Muscle of back (tissue), 11 donors: ENCODE measurements around the gene TRIM17. TPM values are rescaled to one million over a fixed set of nuclear protein-coding genes. Genes with fewer than 3 reads are reported as not detected.

Experiments used
- DNase-seq, 3 donors: peaks; one replicate each; pipeline versions ENCODE4 v3.0.0 to v3.0.0-alpha.2; 2013
- polyA plus RNA-seq, 10 donors: library from polyadenylated mRNA; unstranded; fragments of 120-200 nt; gene quantifications; one replicate each; pipeline ENCODE4 v1.2.1, GENCODE V29; 2013; ENCODE audit not compliant: insufficient read length in 10 of 10

Gene TRIM17
- polyA plus RNA-seq, 10 donors = 0.41 to 1.1 (median 0.63) TPM

DNA sequence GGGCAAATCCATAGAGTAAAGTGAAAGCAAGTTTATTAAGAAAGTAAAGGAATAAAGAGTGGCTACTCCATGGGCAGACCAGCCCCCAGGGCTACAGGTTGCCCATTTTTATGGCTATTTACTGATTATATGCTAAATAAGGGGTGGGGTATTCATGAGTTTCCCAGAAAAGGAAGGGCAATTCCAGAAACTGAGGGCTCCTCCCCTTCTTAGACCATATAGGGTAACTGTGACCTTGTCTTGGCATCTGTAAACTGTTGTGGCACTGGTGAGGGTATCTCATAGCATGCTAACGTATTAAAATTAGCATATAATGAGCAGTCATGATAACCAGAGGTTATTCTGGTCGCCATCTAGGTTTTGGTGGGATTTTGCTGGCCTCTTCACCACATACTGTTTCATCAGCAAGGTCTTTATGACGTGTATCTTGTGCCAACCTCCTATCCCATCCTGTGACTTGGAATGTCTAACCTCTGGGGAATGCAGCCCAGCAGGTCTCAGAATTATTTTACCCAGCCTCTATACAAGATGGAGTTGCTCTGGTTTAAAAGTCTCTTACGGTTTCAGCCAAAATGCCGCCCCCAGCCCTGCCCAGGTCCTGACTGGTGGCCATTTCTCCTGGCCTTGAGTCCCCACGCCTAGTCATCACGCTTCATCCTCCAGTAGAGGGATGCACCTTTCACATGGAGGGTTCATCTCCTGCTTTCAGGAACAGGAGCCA, 982 bp upstream of the TRIM17 start:
- no peak for DNase-seq

DNA sequence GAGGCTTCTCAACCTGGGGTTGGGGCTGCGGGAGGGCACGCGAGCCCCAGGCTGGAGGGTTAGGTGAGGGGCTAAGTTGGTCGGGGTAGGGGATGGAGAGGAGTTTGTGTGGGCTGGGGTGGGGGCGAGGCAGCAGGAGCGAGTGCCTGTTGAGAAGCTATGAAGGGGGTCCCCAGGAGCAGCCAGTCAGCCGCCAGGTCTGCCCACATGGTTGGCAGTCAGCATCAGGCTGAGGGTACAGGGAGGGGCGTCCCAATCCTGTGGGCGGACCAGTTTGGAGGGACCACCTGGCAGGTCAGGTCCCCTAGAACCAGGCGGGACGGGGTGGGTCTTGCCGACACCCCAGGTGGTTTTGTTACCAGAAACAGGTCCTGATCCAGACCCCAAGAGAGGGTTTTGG, 400 bp upstream of the TRIM17 start:
- DNase-seq = no peak

DNA sequence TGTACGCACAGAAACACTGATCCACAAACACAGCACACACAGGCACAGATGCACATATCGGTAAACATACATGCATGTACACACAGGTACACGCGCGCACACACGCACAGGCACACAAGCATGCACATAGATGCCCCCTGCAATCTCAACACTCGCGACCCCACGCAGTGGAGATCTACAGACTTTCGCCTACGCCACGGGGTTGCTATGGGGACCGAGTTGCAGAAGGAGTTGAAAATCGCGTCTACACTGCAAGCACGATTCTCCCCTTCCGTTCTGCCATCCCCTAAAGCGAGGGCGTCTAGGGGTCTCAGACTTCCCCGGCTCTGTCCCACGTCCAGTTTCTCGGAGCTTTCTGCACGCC, 826 bp downstream of the TRIM17 start:
- DNase-seq = peak in 1 of 3 donors; percentile 49

DNA sequence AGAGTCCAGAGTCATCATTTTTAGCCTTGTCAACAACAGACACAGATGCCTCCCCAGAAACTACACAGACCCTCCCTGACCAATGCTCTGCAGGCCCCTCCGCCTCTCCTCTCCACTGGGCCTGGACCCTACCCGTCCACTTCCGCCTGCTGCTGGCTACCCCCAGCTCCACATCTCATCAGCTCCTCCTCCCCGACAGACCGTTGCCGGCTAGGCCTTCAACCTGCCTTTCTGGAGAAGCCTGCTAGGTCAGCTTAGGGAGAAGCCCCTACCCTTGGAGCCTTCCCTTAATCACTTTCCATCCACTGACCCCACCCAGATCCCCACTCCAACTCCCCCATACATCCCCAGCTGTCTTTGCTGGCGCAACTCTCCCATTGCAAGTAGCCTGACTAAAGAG, 1.4 kb downstream of the TRIM17 start:
- peak in 1 of 3 donors; percentile 57 for DNase-seq

DNA sequence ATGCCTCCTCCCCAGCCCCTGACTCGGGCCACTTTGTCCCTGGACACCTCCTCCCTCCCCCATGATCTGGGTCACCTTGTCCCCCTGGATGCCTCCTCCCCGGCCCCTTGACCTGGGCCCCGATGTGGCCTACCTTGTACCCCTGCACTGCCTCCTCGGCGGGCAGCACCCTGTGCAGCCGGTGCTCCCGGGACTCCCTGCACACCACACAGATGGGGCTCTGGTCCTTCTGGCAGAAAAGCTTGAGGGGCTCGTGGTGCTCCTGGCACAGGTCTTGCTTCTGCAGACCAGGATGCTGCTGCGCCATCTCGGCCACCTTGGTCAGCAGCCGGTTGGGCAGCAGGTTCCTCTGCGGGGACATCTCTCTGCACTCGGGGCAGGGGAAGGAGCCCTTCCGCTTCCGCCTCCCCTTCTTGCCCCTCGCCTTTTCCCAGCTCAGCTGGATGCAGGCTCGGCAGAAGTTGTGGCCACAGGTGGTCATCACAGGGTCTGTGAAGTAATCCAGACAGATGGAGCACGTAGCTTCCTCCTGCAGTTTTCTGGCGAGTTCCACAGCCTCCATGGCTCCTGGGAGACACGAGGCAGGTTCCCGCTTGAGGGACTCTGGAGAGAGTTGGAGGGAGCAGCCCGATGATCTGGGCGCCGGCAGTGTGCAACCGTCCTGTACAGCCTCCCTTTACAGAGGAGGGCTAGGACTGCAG, 2.0 kb downstream of the TRIM17 start:
- peak in 1 of 3 donors; percentile 20 for DNase-seq

DNA sequence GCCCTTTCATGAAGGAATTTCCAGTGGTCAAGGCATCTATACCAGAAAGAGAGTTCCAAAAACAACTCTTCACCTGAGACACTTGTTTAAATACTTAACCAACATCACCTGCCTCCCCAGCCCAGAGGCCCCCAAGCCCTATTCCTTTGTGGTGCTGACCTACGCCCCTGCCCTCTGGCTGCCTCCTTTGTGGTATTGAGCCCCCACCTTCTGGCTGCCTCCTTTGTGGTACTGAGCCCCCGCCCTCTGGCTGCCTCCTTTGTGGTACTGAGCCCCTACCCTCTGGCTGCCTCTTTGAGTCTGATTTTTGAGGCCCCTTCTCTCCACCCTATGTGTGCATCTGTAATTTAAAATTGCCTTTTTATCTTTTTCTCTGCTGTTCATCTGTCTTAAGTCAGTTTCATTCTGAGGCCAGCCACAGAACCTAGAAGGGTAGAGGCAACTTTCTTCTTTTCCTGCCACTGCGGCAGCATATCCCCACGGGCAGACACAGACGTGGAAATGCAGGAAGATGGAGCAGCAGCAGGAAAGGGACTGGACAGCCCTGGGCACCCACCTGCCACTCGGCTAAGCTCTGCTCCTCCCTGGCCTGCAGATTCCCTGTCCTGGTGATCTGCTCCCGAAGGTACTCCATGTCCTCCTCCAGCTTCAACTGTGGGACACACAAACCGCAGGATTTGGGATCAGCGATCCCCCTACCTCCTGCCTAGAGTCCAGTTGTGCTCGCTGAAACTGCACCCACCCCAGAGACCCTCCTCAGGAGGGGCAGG, 3.2 kb downstream of the TRIM17 start:
- DNase-seq = no peak

DNA sequence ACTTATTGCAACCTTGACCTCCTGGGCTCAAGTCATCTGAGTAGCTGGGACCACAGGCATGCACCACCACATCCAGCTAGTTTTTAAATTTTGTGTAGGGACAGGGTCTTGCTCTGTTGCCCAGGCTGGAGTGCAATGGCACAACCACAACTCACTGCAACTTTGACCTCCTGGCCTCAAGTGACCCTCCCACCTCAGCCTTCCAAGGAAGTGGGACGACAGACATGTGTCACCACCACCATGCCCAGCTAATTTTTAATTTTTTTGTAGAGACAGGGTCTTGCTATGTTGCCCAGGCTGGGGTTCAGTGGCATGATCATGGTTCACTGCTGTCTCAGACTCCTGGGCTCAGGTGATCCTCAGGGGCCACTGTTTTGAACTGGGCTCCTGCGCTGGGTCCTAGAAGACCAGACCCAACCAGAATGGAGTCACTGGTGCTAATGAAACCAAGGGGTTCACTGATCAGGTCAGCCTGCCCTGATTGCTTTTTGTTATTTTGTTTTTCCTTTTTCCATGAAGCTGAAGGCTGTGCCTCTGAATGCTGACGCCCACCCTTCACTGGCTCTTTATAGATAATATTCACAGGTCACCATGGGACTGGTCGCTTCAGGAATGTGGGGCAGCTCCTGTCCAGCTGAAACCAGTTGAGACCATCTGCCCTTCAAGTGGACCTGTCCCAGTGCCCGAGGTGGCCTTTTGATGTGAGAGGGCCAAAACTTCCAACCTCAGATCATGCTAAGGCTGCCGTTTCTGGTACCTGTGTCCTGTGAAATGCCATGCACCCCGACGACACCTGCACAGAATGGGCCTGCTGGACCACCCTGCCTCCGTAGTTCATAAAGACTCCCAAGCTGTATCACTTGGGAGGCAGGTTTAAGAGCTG, 4.9 kb downstream of the TRIM17 start:
- no peak for DNase-seq

DNA sequence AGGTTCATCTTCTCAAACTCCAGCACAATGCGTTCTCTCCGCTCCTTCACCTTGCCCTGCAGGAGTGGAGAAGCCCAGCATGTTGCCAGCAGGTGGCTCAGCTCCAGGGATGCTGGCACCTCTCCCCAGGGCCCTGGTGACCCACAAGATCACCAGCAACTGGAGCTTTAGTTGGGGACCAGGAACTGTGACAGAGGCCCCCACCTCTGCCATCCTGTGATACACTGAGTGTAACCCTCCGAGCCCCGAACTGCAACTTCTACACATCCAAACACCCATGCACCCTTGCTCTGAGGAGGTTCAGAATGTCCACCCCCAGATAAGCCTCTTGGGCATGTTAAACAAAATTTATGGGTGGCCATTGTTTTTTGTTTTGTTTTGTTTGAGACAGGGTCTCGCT, 5.5 kb downstream of the TRIM17 start:
- DNase-seq = no peak

DNA sequence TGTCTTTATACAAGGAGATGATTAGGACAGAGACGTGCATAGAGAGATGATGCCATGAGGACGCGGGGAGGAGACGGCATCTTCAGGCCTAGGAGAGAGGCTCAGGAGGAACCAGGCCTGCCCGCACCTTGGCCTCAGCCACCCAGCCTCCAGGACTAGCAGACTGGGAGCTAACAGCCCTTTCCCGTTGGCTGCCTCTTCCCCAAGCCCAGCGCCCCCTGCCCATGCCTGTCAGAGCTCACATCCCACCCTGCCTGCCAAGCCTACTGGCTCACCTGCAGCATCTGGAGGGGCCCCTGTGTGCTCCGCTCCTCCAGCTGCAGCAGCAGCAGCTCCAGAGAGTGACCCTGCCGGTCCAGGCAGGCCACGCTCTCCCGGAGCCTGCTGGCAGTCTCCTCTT, 6.0 kb downstream of the TRIM17 start:
- no peak for DNase-seq

DNA sequence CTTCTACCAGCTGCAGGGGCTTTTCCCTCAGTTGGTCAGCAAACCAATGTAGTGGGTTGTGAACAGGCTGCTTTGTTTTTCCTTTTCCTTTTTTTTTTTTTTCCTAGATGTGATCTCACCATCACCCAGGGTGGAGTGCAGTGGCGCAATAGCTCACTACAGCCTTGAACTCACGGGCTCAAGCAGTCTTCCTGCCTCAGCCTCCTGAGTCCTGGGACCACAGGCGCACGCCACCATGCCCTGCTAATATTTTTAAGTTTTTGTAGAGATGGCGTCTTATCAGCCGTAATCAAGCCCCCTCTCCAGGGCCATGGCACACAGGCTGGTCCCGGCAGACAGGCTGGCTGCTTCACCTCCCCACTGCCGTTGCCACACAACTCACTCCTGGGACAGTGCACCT, 6.6 kb downstream of the TRIM17 start:
- no peak for DNase-seq

DNA sequence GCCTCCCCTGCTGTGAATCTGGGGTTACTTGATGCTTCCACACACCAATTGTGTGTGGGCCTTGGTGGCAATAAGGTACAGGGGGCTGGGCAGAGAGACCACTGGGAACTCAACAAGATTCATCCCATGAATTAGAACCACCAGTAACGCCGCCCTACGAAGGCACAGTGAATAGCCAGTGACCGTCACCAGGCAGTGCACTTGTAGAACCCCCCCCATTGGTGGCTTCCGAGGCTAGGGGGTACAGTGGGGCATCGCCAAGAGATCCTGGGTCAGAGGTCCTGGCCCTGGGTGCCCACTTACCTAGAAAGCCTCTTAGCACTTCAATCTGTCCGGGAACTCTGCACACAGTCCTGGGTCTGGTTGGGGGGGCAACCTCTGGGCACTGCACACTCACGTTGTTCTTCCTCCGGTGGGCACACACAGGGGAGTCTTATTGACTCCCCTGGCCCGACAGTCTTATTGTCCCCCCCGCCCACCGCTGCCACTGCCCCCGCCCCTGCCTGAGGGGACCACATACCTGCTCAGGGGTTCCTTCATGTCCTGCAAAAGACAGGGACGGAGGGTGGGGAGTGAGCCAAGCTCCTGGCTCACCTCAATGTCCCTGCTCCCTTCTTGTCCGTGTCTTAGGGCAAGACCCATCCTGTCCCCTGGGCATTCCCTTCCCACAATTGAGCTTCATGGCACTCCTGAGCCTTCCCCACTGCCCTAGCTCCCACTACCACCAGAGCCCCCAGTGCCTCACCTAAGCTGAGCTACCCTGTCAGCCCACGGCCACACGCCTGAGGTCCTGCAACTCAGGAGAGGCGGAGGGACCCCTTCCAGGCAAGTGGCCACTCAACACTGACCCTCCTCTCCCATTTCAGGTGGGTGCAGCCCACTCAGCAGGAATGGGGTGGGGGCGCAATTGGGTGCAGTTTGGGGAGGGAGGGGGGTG, 7.5 kb downstream of the TRIM17 start:
- no peak for DNase-seq

DNA sequence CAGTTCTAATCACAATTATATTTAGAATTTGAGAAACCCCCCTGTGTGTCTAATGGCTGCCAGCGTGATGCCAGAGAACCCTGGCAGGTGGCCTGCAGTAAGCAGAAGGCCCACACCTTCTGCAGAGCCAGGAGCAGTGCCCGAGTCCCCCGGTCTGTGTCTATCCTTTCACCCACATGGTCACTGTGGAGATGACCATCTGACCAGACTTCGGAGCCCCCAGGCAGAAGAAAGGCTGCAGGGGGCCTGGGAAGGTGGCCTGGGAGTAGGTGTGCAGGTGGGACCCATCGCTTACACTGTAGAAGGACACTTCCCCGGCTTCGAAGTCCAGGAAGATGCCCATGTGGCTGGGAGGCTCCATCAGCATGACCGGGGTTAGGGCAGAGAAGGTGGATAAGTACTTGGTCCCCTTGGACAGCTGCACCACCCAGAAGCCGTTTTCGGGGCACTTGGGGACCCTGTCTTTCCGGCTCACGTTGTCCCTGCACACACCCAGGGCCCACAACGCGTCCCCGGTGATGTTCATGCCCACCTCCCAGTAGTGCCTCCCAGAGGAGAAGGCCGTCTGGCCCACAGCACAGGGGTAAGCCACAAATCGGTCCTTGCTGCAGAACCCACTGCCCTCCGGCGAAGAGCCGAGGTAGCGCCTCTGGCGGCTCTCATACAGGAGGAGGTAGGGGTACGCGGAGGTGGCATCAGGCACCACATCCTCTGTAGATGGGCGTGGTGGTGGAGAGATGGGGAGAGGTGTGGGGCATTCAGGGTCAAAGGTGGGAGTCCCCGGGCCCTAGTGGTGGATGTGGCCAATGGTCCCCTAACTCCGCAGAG, 8.4 kb downstream of the TRIM17 start:
- DNase-seq = no peak

DNA sequence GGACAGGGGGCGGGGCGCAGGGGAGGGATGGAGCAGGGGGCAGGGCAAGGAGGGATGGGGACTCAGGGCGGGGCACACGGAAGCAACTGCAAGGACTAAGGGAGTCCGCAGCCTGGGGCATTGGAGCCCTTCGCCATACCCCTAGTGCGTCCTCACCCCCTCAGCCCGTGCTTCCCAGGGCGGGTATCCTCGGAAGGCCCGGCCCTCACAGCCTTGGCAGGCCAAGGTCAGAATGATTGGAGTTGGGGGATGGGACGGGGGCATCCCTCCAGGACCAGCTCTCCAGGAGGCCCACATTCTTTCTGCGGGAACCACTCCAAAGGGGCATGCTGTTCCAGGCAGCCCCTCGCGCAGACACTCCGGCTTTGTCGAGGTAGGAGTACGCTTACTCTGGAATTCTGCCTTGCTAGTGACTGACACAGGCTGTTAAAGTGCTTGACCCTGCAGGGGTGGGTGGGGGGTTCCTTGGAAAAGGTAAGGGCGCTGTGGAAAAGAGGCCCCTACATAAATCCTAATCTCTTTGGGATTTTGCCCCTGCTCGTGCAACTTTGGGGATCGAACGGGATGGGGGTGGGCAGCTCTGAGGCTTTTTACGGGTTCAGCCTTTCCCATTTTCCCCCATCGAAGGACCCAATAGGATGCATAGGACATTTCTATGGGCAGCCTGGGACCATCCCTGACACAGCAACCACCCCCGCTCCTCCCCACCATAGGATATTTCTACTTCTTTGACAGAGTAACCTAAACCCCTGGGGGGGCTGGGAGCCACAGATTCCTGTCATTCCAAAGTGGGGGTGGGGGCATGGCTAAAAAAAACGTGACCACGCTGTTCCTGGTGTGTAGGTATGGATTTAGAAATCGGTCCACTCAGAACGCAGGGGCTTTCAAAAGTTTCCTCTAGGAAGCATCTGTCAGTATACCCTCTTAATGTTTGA, 9.3 kb downstream of the TRIM17 start:
- DNase-seq = no peak

DNA sequence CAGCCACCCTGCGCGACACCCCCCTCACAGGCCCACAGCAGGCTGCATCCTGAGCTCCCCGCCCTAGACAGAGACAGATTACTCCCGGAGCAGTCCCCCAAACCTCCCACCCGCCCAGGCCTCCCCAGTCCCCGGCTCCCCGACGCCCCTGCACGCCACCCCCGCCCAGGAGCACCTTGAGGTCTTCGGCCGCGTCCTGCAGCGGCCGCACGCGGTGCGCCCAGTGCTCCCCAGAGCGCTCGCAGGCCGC, 10.8 kb downstream of the TRIM17 start:
- no peak for DNase-seq

DNA sequence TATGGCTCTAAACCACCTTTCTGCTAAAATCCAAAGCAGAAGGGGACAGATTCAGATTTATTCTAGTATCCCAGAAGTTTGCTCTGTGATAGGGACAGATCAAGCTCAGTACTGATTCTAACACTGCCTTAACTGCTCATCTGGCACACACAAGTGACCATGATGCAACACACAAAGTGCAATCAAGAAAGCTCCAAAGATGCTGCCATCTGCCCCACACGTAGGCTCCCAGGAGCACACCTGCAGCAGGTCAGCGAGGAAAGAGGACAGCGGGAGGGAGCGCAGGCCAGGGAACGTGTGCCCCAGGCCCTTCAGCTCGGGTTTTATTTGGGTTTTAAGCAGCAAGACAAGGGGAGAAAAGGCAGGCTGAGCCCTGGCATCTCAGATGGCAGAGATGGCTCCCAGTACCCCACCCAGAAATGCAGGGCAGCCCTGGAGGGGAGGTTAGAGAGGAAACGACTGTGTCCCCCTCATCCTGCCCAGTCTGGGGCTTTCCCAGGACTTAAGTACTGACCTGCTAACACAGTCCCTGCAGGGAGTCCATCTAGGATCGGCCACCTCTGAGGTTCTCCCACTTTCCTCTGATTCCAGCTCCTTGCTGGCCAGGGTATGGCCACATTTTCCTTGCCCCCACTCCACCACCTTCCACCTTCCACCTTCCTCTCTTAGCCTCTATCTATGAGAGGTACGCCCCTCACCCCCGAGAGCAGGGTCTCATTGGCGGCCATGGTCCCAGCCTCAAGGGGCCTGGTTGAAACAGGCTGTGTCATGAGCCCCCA, 11.3 kb downstream of the TRIM17 start:
- DNase-seq = no peak

DNA sequence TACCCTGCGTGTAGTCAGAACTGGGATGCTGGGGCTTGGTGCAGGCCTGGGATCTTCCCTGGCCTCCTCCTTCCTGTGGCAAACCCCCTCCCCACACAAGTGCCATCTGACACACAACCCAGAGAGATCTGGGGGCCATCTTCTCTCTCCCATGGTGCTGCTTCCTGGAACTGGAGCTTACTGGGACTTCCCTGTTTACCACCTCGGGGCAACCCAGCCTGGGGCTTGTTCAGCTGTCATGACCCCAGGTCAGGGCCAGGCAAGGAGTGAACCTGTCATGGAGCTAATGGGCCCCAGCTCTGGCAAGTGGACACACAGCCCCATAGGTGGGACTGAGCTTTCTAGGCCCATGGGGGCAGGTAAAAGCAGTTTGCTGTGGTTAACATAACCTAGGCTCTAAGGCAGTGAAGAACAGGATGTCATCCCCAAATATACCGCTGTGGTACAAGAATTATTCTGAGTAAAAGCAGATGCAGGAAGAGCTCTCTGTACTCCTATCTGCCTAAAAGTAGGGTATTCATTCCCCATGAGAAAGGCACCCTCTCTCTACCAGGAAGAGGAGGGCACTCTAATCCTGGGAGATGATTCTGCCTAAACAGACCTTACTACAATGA, 12.4 kb downstream of the TRIM17 start:
- no peak for DNase-seq

DNA sequence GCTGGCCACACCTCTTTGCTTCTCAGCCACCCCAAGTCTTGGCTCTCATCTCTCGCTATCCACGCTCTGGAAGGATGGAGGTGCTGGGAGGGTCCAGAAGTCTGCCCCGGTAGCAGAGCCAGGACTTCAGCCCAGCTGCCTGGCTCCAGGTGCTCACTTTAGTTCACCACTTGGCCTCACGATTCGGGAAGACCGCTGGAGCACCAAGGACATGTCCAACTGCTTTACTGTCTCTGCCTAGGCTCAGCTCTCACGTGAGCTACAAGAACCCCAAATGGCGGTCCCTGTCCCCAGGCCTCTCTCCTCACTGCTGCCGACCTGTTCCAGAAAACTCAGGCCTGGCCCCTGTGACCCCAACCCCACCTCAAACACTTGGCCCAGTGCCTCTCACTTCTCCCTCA, 13.4 kb downstream of the TRIM17 start:
- DNase-seq = no peak

DNA sequence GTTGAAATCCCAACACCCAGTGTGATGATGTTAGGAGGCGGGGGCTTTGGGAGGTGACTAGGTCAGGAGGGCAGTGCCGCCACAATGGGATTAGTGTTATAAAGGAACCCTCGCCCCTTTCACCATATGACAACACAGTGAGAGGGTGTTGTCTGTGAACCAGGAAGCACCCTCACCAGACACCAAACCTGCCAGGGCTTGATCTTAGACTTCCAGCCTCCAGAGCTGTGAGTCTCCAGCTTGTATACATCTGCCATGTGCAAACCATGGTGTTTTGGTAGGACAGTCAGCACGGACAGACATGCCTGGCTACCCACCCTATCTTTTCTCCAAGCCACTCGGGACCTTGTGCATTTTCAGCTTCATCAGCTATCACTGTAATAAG, 14.0 kb downstream of the TRIM17 start:
- DNase-seq = no peak
